BE2C (cell line): ENCODE results near the gene FAM50A.

ENCODE experiments used
- DNase-seq: peaks from one replicate; pipeline ENCODE4 v3.0.0-alpha.2; 2020
- H3K27me3 ChIP-seq: fragments of 250-450 bp; sonication (Bioruptor Pico); 2 replicates; pipeline ENCODE4 v1.5.1; 2020; ENCODE audit warnings: mild to moderate bottlenecking
- H3K36me3 ChIP-seq: fragments of 250-450 bp; sonication (Bioruptor Pico); 2 replicates; pipeline ENCODE4 v1.5.1; 2020; ENCODE audit warnings: mild to moderate bottlenecking
- H3K4me1 ChIP-seq: fragments of 250-450 bp; sonication (Bioruptor Pico); 2 replicates; pipeline ENCODE4 v1.5.1; 2020
- H3K4me3 ChIP-seq: 2 replicates; pipeline ENCODE4 v1.5.1; 2011; ENCODE audit warnings: low read depth, low read length
- H3K9me3 ChIP-seq: fragments of 250-450 bp; sonication (Bioruptor Pico); 2 replicates; pipeline ENCODE4 v1.5.1; 2020
- CTCF ChIP-seq: IDR thresholded peaks from 2 replicates; pipeline ENCODE4 v1.5.1; 2012; ENCODE audit warnings: mild to moderate bottlenecking, low read depth, low read length

Gene FAM50A

GRCh38 chrX:154476821-154477220 is 32.9 kb downstream of the FAM50A start:
- DNase-seq, result no peak
- H3K27me3 ChIP-seq, result no peaks in the 10 kb centered on the region
- no peaks in the 10 kb centered on the region for H3K9me3 ChIP-seq
- no peaks in the 10 kb centered on the region for H3K4me1 ChIP-seq
- TF ChIP-seq CTCF, result no peak
- no peaks in the 10 kb centered on the region for H3K36me3 ChIP-seq
- H3K4me3 ChIP-seq, result no peak overlapping the region

- no peaks in the 10 kb centered on the region for H3K9me3 ChIP-seq
- H3K4me3 ChIP-seq, result peak overlapping the region; percentile 55
- no peaks in the 10 kb centered on the region for H3K36me3 ChIP-seq
- H3K27me3 ChIP-seq, result no peaks in the 10 kb centered on the region
- TF ChIP-seq CTCF, result no peak
- DNase-seq, result no peak
- H3K4me1 ChIP-seq, result no peaks in the 10 kb centered on the region
These were observed 34.0 kb downstream of the FAM50A start for GRCh38 chrX:154477891-154478477.

GRCh38 chrX:154478728-154479622 is 35.0 kb downstream of the FAM50A start, which contains the start of gene LAGE3:
Gene LAGE3 (minus strand): TSS chrX:154479281. CDS start chrX:154478915, 366 bp downstream.
- H3K9me3 ChIP-seq, result no peaks in the 10 kb centered on the region
- peak; percentile 93 for DNase-seq
- no peaks in the 10 kb centered on the region for H3K27me3 ChIP-seq
- H3K4me3 ChIP-seq, result peak within 1 kb of the TSS; percentile 55
- TF ChIP-seq CTCF, result no peak
- no peaks in the 10 kb centered on the region for H3K36me3 ChIP-seq
- no peaks in the 10 kb centered on the region for H3K4me1 ChIP-seq

- TF ChIP-seq CTCF, result no peak
- H3K4me1 ChIP-seq, result no peaks in the 10 kb centered on the region
- no peaks in the 10 kb centered on the region for H3K27me3 ChIP-seq
- H3K9me3 ChIP-seq, result no peaks in the 10 kb centered on the region
- H3K36me3 ChIP-seq, result peaks cover 13% of the 10 kb centered on the region
- DNase-seq, result no peak
- no peak overlapping the region for H3K4me3 ChIP-seq
These were observed 37.3 kb downstream of the FAM50A start for GRCh38 chrX:154481195-154481594.

- H3K4me3 ChIP-seq, result no peak overlapping the region
- no peak for DNase-seq
- H3K27me3 ChIP-seq, result no peaks in the 10 kb centered on the region
- no peak for TF ChIP-seq CTCF
- no peaks in the 10 kb centered on the region for H3K9me3 ChIP-seq
- peaks cover 13% of the 10 kb centered on the region for H3K36me3 ChIP-seq
- H3K4me1 ChIP-seq, result no peaks in the 10 kb centered on the region
These were observed 38.1 kb downstream of the FAM50A start for GRCh38 chrX:154481911-154482601.
